GM08714 (cell line): ENCODE results near the gene FAM222A.

ENCODE experiments used
- H3K4me3 ChIP-seq: fragments of 200-500 bp; sonication (Bioruptor generic); 2 replicates; pipeline ENCODE4 v1.5.1; 2014; ENCODE audit warnings: mild to moderate bottlenecking, low read length, inconsistent platforms
- ZNF274 ChIP-seq: IDR thresholded peaks from 2 replicates; pipeline ENCODE4 v1.6.1; 2012; ENCODE audit warnings: mild to moderate bottlenecking, low read depth, low read length

The FAM222A gene

DNA sequence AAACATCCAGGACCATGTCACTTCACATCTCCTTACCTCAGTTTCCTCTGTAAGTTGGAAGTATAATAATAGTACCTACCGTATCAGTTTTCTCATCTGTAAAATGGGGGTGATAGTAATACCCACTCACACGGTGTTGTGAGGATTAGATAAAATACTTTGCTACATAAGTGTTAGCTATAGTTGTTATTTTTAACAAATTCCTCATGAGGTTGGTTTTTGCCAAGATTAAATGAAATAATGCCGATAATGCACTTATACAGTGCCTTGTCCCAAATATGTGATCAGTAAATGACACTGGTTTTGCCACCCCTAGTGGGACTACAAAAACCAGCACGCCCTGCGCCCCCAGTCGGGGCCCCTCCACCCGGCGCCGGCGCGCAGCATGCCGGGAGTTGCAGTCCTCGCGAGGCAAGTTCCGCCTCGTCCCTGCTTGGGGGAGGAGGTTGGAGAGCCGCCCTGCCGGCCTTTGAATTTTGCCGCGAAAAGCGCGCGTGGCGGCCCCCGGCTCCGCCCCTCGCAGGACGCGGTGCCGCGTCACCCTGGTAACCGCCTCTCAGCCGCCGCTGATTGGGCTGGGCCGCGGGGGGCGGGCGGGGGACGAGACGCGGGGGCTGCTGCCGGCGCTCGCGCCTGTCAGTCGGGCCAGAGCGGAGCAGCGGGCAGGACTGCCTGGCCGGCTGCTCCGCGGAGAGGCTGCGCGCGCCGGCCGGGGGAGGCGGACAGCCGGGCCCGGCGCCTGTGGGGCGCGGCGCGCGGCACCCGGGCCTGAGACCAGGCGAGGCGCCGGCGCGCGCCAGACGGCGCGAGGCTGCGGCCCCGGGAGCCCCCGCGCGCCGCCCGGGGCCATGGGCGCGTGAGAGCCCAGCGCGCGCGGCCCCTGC, at the start of gene FAM222A:
Gene FAM222A (plus strand): TSS at position 639 of the 884 bp plus-strand sequence. CDS start 30,322 bp downstream, outside the sequence.
- TF ChIP-seq ZNF274: no peak
- peak within 1 kb of the TSS; percentile 58; the same call in 1 of the 2 replicates for H3K4me3 ChIP-seq

DNA sequence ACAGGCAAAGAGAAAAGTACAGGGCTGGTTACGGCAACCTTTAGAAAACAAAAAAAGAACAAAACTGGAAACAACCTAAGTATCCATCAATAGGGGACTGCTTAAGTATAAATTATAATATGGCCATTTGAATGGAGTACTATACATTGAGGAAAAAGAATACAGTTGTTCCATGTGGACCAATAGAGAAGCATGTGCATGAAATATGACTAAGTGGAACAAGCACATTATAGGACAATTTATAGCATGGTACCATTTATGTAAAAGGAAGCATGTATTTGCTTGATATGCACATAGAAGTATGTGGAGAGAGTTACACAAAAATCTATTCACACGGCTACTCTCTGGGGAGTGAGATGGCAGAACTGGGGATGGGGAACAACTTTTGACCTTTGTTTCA, 49.2 kb upstream of the FAM222A start:
- no peak overlapping the region for H3K4me3 ChIP-seq

DNA sequence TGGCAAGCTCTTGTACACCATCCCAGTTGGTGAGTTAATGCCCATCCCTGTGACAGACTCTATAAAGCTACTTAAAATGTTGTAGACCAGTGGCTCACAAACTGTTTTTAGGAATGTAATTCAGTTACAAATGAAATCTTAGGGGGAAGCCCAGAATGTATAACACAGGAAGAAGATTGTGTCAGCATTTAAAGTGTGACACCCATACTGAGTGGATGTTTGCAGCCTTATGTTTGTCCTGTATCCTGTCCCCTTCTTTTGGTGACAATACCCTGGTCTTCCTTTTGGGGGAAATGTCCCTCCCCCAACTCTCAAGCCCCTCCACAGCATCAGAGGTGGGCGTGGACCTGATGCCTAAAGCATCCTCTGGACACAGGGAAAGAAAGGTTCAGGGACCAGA, 47.6 kb upstream of the FAM222A start:
- H3K4me3 ChIP-seq: no peak overlapping the region
- no peak for TF ChIP-seq ZNF274

More for the DNA sequence above, 49.2 kb upstream of the FAM222A start:
- no peak for TF ChIP-seq ZNF274

DNA sequence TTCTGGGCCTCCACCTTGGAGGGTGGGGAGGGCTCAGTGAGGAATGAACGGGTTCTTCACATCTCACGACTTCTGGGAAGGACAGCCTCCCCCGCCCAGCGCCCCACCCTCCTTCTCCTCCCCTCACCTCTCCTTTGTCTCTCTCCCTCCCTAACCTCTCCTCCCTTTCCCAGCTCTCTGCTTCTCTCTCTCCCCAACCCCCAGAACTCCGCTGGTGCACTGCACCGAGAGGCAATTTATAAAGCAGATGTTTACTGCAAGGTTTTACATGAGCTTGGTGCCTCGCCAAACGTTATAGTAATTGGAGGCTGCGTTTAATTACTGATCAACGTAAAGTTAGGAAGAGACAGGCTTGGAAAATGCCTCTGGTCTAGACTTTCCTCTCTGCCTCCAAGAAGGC, 42.9 kb upstream of the FAM222A start:
- no peak for TF ChIP-seq ZNF274
- H3K4me3 ChIP-seq: no peak overlapping the region

DNA sequence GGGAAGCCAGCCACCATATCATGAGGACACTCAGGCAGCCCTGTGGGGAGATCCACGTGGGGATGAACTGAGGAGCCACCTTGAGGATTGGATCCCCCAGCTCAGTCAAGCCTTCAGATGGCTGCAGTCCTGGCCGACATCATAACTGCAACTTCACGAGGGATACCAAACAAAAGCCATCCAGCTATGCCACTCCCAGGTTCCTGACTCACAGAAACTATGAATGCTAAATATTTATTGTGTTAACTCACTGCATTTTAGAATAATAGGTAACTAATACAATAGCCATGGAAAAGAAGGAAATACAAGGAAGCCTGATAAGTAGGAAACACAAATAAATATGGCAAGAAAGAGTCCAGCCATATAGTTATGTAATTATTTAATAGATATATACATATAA, 42.1 kb upstream of the FAM222A start:
- no peak for TF ChIP-seq ZNF274
- H3K4me3 ChIP-seq: no peak overlapping the region

DNA sequence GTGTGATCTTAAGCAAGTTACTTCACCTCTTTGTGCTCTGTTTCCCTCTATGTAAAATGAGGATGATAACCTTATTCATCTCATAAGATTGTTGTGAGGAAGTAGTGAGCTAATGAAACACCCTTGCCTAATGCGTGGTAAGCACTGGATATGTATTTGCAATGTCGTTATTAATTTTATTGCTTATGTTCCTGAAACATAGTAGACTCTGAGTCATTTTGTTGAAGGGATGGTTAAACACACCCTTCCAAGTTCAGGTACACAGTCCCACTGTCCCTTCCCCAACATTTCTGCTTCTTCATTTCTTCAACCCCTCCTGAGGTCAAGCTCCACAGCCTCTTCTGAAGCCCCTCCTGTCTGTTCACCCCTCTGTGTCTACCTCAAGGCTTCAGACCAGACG, 40.2 kb upstream of the FAM222A start:
- H3K4me3 ChIP-seq: no peak overlapping the region
- TF ChIP-seq ZNF274: no peak

DNA sequence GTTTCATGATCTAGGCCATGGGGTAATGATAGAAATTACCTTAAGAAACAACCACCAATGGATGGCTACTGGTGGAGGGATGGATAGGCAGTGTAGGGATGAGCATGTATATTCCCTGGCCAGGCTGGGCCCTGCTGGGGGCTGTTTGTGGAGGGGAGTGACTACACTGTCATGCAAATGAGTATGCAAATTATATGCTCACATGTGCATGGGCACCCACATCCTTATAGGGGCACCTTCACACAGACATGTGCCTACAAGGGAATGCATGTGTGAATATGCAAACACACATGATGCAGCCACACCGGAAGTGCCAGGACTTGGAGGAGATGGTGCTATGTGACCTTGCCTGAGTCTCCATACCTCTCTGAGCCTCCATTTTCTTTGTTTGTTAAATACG, 39.7 kb upstream of the FAM222A start:
- no peak for TF ChIP-seq ZNF274

DNA sequence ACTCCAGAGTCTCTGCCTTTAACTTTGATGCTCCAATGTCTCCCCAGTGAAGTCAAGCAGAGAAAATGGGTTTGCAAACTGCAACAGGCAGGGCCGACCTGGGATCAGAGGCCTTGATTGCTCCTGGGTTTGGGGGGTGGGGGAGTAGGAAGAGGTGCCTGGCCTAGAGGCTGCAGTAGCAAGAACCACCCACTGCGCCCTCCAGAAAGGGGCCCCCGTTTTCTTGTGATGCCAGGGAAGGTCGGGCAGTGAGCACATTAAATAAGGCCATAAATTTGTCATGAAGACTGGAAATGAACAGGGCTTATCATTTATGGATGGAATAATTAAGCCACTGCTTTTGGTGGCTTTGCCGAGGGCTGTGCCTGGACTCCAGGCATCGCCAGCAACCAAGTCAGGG, 38.2 kb upstream of the FAM222A start:
- H3K4me3 ChIP-seq: no peak overlapping the region
- no peak for TF ChIP-seq ZNF274

More for the DNA sequence above, 39.7 kb upstream of the FAM222A start:
- no peak overlapping the region for H3K4me3 ChIP-seq

DNA sequence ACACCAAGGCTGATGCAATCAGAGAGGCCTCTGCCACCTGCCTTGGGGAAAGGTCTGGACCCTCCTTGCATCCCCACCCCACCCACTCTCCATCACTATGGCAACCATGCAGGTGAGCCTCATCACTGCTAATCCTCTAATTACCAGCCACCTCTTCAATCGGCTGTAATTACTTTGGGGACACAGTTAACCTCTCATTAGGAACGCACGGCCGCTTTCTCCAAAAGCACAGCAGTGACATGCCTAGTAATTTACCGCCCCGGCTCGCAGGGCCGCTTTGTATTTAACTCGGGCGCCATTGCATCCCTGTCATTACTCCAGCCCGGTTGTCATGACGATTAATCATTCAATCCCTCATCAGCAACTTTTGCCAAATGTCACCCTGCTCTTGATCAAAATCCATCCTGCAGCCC, 36.3 kb upstream of the FAM222A start:
- no peak overlapping the region for H3K4me3 ChIP-seq
- TF ChIP-seq ZNF274: no peak

DNA sequence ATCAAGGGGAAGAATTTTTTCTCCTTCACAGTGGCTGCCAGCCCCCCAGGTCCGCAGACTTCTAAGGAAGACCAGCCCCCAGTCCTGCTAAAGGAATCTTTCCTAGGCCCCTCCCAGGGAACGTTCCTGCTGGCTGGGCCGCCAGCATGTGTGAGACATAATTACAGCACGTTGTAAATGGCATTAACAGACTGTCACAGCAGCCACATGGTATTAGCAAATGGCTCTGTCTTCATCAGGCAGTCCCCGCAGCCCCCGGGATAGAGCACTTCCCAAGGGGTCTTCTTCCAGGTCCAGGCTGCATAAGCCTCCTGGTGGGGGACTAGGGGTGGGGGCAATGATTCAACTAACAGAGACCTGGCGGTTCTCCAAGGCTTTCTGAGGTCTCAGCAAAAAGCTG, 34.9 kb upstream of the FAM222A start:
- TF ChIP-seq ZNF274: no peak
- H3K4me3 ChIP-seq: no peak overlapping the region

DNA sequence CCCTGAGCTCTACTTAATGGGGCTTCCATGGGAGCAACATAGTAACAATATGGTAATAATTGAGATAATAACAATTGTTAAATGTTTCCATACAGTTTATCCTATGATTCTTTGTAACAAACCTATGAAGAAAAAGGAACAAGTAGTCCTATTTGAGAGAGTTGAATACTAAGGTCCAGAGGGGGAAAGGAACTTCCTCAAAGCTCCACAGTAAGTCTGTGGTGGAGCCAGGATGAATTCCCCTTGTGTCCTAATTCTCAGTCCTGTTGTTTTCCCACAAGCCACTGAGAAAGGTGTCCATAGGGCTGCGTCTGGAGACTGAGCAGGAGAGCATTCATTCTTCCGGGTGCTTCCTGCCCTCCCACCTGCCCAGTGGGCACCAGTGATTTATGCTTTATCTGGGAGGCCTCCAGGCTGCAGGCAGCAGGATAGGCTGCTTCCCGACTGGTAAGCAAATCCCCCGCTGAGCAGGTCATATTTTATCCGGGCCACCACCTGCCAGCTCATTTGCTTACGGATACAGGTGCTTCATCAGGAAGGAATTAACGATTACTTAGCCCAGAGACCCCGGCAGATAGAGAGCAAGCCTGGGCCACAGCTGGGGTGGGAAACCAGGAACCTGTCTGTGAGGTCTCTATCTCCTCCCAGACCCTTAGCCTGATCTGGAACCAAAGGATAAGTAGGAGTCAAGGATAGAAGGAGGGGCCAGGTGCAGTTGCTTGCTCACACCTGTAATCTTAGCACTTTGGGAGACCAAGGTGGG, 33.9 kb upstream of the FAM222A start:
- TF ChIP-seq ZNF274: no peak
- H3K4me3 ChIP-seq: no peak overlapping the region

DNA sequence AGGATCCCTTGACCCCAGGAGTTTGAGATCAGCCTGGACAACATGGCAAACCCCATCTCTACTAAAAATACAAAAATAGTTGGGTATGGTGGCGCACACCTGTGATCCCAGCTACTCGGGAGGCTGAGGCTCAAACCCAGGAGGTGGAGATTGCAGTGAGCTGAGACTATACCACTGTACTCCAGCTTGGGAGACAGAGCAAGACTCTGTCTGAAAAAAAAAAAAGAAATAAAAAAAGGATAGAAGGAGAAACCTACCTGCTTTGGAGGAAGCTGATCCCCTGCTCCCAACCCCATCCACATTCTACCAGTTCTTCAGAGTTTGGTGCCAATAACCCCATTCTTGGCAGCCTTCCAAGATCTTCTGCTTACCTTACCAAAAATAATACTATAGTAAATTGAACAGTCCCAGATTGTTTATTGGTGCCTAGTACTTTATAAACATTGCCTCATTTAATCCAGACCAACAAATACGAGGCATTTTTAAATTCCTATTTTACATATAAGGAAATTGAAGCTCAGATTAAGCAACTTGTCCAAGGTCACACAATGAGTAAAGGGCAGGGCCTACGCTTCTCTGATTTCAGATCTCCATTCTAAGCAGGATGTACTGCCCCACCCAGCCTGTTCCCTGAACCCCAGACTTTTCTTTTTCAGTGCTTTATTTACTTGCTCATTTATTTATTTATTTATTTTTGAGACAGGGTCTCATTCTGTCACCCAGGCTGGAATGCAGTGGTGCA, 33.2 kb upstream of the FAM222A start:
- no peak for TF ChIP-seq ZNF274
- H3K4me3 ChIP-seq: no peak overlapping the region

DNA sequence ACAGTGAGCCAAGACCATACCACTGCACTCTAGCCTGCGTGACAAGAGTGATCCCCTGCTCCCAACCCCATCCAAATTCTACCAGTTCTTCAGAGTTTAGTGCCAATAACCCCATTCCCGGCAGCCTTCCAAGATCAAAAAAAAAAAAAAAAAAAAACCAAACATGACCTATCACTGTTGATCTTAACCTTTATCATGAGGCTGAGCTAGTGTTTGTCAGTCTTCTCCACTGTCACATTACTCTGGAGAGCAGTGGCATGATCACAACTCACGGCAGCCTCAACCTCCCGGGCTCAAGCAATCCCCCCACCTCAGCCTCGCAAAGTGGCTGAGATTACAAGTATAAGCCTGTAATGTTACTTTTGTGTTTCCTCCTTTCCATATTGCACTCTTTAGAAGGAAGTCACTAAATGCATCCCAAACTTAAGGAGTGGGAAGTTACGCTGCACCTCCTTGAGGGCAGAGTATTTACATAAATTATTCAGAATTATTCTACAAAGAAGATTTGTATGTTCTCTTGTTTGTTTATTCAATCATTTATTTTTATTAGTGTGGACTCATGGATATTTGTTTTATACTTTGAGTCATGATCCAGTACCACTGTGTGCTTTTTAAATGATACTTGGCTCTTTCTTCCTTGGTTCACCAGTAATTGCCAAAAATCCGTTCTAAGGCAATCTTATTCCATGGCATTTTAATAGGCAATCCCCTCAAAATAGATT, 31.5 kb upstream of the FAM222A start:
- no peak for TF ChIP-seq ZNF274
- H3K4me3 ChIP-seq: no peak overlapping the region

DNA sequence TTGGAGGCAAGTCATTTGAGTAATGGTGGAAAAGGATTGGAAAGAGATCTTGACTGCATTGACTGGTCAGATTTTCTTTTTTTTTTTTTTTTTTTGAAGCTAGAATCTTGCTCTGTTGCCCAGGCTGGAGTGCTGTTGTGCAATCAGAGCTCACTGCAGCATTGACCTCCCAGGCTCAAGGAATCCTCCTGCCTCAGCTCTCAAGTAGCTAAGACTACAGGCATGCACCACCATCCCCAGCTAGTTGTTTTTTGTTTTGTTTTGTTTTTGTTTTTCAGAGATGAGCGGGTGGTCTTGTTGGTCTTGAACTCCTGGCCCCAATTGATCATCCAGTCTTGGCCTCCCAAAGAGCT, 30.9 kb upstream of the FAM222A start:
- no peak overlapping the region for H3K4me3 ChIP-seq
- no peak for TF ChIP-seq ZNF274
